ENCODE data around the gene TBC1D22B.
"Not testable (repeated sequence)": the region's sequence is repeated elsewhere in the genome, so short reads cannot be mapped to it uniquely, and the experiment has no call there.

TBC1D22B gene

GRCh38 chr6:37343248-37343647 is 85.7 kb downstream of the TBC1D22B start:
- DNase-seq, result no peak
- Histone ChIP-seq H2AK5ac (ENCODE audit: low read length, severe bottlenecking) (no peak overlapping the region), H3K4ac (ENCODE audit: low read depth in 1 of 2, low read length in 2 of 2) (no peak overlapping the region), H3K9ac (ENCODE audit: low read length) (no peak overlapping the region), H3K27me3 (ENCODE audit: control insufficient read depth in 1 of 2, insufficient read depth in 1 of 2, low read length in 2 of 2) (peaks cover 8 to 20% of the 10 kb centered on the region in 2 experiments), H3K27ac (ENCODE audit: low read length, poor library complexity, severe bottlenecking) (no peak overlapping the region), H4K91ac (ENCODE audit: low read length) (no peak overlapping the region), H3K23ac (ENCODE audit: low read length in 2 of 2) (no peak overlapping the region), H4K8ac (ENCODE audit: low read length) (no peak overlapping the region), H2BK5ac (ENCODE audit: low read depth, low read length, poor library complexity, severe bottlenecking) (no peak overlapping the region), H3K4me2 (ENCODE audit: low read length, poor library complexity, severe bottlenecking) (no peak overlapping the region), H2BK120ac (ENCODE audit: low read depth, low read length) (no peak overlapping the region), H3K79me1 (replicated peaks; ENCODE audit: low read length, poor library complexity, severe bottlenecking) (no peaks in the 10 kb centered on the region), H3K14ac (ENCODE audit: low read length in 2 of 2) (no peak overlapping the region), H2BK12ac (ENCODE audit: low read length in 2 of 2) (no peak overlapping the region), H2AFZ (ENCODE audit: low read depth, low read length) (no peak overlapping the region), H2BK15ac (ENCODE audit: low read depth, poor library complexity, severe bottlenecking) (no peak overlapping the region), H3K4me1 (ENCODE audit: control insufficient read depth, insufficient read depth, low read depth, low read length) (no peaks in the 10 kb centered on the region), H3K4me3 (ENCODE audit: insufficient read depth in 1 of 2, low read depth in 1 of 2, low read length in 2 of 2) (no peak overlapping the region), H3K36me3 (ENCODE audit: control insufficient read depth in 1 of 2, insufficient read depth in 2 of 2, low read depth in 1 of 2, low read length in 2 of 2) (no peaks in the 10 kb centered on the region), H3K9me3 (ENCODE audit: control insufficient read depth, low read length) (no peaks in the 10 kb centered on the region), H3K18ac (ENCODE audit: low read depth in 1 of 2, low read length in 2 of 2) (no peak overlapping the region)
- 98% methylated on average over 3 of the region's 3 CpGs for WGBS

DNA sequence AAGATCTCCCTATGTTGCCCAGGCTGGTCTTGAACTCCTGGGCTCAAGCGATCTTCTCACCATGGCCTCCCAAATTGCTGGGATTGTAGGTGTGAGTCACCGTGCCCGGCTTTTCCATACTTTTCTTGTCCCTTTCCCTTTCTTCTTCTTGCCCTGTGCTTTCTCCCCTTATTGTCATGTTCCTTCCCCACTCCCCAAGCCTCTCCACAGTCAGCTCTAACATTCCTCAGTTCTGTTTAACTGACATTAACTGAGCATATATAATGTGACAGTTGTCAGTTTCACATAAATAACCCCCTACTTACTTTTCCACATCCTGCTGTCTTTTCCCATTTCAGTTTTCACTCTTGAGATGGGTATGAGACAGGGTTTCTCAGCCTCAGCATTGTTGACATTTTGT is 86.7 kb downstream of the TBC1D22B start:
- Histone ChIP-seq H3K4me1 (ENCODE audit: control insufficient read depth, insufficient read depth, low read depth, low read length) (no peaks in the 10 kb centered on the region), H3K4ac (ENCODE audit: low read depth in 1 of 2, low read length in 2 of 2) (no peak overlapping the region), H3K18ac (ENCODE audit: low read depth in 1 of 2, low read length in 2 of 2) (no peak overlapping the region), H4K8ac (ENCODE audit: low read length) (no peak overlapping the region), H3K14ac (ENCODE audit: low read length in 2 of 2) (no peak overlapping the region), H3K27me3 (ENCODE audit: control insufficient read depth in 1 of 2, insufficient read depth in 1 of 2, low read length in 2 of 2) (peaks cover 8 to 20% of the 10 kb centered on the region in 2 experiments), H2BK12ac (ENCODE audit: low read length in 2 of 2) (no peak overlapping the region), H2BK5ac (ENCODE audit: low read depth, low read length, poor library complexity, severe bottlenecking) (no peak overlapping the region), H3K36me3 (ENCODE audit: control insufficient read depth in 1 of 2, insufficient read depth in 2 of 2, low read depth in 1 of 2, low read length in 2 of 2) (no peaks in the 10 kb centered on the region), H3K4me2 (ENCODE audit: low read length, poor library complexity, severe bottlenecking) (no peak overlapping the region), H3K9me3 (ENCODE audit: control insufficient read depth, low read length) (no peaks in the 10 kb centered on the region), H4K91ac (ENCODE audit: low read length) (no peak overlapping the region), H3K79me1 (replicated peaks; ENCODE audit: low read length, poor library complexity, severe bottlenecking) (no peaks in the 10 kb centered on the region), H3K23ac (ENCODE audit: low read length in 2 of 2) (no peak overlapping the region), H3K9ac (ENCODE audit: low read length) (no peak overlapping the region), H2AFZ (ENCODE audit: low read depth, low read length) (no peak overlapping the region), H2BK15ac (ENCODE audit: low read depth, poor library complexity, severe bottlenecking) (no peak overlapping the region), H2AK5ac (ENCODE audit: low read length, severe bottlenecking) (no peak overlapping the region), H3K4me3 (ENCODE audit: insufficient read depth in 1 of 2, low read depth in 1 of 2, low read length in 2 of 2) (no peak overlapping the region), H2BK120ac (ENCODE audit: low read depth, low read length) (no peak overlapping the region), H3K27ac (ENCODE audit: low read length, poor library complexity, severe bottlenecking) (no peak overlapping the region)
- 78% methylated on average over 3 of the region's 3 CpGs for WGBS
- no peak for DNase-seq

- H2AK5ac ChIP-seq (ENCODE audit: low read length, severe bottlenecking); H4K91ac ChIP-seq (ENCODE audit: low read length); H3K4ac ChIP-seq (ENCODE audit: low read depth in 1 of 2, low read length in 2 of 2); H2BK5ac ChIP-seq (ENCODE audit: low read depth, low read length, poor library complexity, severe bottlenecking); H3K9me3 ChIP-seq (ENCODE audit: control insufficient read depth, low read length); H3K9ac ChIP-seq (ENCODE audit: low read length); H3K36me3 ChIP-seq (ENCODE audit: control insufficient read depth in 1 of 2, insufficient read depth in 2 of 2, low read depth in 1 of 2, low read length in 2 of 2); DNase-seq; H3K4me2 ChIP-seq (ENCODE audit: low read length, poor library complexity, severe bottlenecking); H3K18ac ChIP-seq (ENCODE audit: low read depth in 1 of 2, low read length in 2 of 2); H3K4me3 ChIP-seq (ENCODE audit: insufficient read depth in 1 of 2, low read depth in 1 of 2, low read length in 2 of 2); H3K79me1 ChIP-seq (replicated peaks; ENCODE audit: low read length, poor library complexity, severe bottlenecking); H2BK120ac ChIP-seq (ENCODE audit: low read depth, low read length); H3K4me1 ChIP-seq (ENCODE audit: control insufficient read depth, insufficient read depth, low read depth, low read length); H2AFZ ChIP-seq (ENCODE audit: low read depth, low read length); H3K23ac ChIP-seq (ENCODE audit: low read length in 2 of 2); H3K14ac ChIP-seq (ENCODE audit: low read length in 2 of 2); H2BK12ac ChIP-seq (ENCODE audit: low read length in 2 of 2); H3K27ac ChIP-seq (ENCODE audit: low read length, poor library complexity, severe bottlenecking); H4K8ac ChIP-seq (ENCODE audit: low read length); H2BK15ac ChIP-seq (ENCODE audit: low read depth, poor library complexity, severe bottlenecking): not testable (repeated sequence)
- peaks cover 8 to 20% of the 10 kb centered on the region in 2 experiments for H3K27me3 ChIP-seq (ENCODE audit: control insufficient read depth in 1 of 2, insufficient read depth in 1 of 2, low read length in 2 of 2)
- WGBS, result no CpG with 5 or more reads among the region's 3 CpGs
Observed at GRCh38 chr6:37345804-37346203, 88.2 kb downstream of the TBC1D22B start.

GRCh38 chr6:37347177-37347576 is 89.6 kb downstream of the TBC1D22B start:
- DNase-seq, result no peak
- H3K36me3 ChIP-seq (ENCODE audit: control insufficient read depth in 1 of 2, insufficient read depth in 2 of 2, low read depth in 1 of 2, low read length in 2 of 2), result no peaks in the 10 kb centered on the region
- no peak overlapping the region for H2BK12ac ChIP-seq (ENCODE audit: low read length in 2 of 2)
- 89% methylated on average over 3 of the region's 3 CpGs for WGBS
- peaks cover 8 to 20% of the 10 kb centered on the region in 2 experiments for H3K27me3 ChIP-seq (ENCODE audit: control insufficient read depth in 1 of 2, insufficient read depth in 1 of 2, low read length in 2 of 2)
- H3K4ac ChIP-seq (ENCODE audit: low read depth in 1 of 2, low read length in 2 of 2), result no peak overlapping the region
- no peak overlapping the region for H2AFZ ChIP-seq (ENCODE audit: low read depth, low read length)
- H3K4me3 ChIP-seq (ENCODE audit: insufficient read depth in 1 of 2, low read depth in 1 of 2, low read length in 2 of 2), result no peak overlapping the region
- no peak overlapping the region for H3K23ac ChIP-seq (ENCODE audit: low read length in 2 of 2)
- H3K27ac ChIP-seq (ENCODE audit: low read length, poor library complexity, severe bottlenecking), result no peak overlapping the region
- no peak overlapping the region for H3K14ac ChIP-seq (ENCODE audit: low read length in 2 of 2)
- H3K18ac ChIP-seq (ENCODE audit: low read depth in 1 of 2, low read length in 2 of 2), result no peak overlapping the region
- no peak overlapping the region for H2BK15ac ChIP-seq (ENCODE audit: low read depth, poor library complexity, severe bottlenecking)
- no peaks in the 10 kb centered on the region for H3K4me1 ChIP-seq (ENCODE audit: control insufficient read depth, insufficient read depth, low read depth, low read length)
- no peaks in the 10 kb centered on the region for H3K79me1 ChIP-seq (replicated peaks; ENCODE audit: low read length, poor library complexity, severe bottlenecking)
- H3K4me2 ChIP-seq (ENCODE audit: low read length, poor library complexity, severe bottlenecking), result no peak overlapping the region
- no peak overlapping the region for H4K91ac ChIP-seq (ENCODE audit: low read length)
- H2BK5ac ChIP-seq (ENCODE audit: low read depth, low read length, poor library complexity, severe bottlenecking), result no peak overlapping the region
- no peaks in the 10 kb centered on the region for H3K9me3 ChIP-seq (ENCODE audit: control insufficient read depth, low read length)
- no peak overlapping the region for H3K9ac ChIP-seq (ENCODE audit: low read length)
- no peak overlapping the region for H2AK5ac ChIP-seq (ENCODE audit: low read length, severe bottlenecking)
- no peak overlapping the region for H2BK120ac ChIP-seq (ENCODE audit: low read depth, low read length)
- no peak overlapping the region for H4K8ac ChIP-seq (ENCODE audit: low read length)
